ENCODE data around the gene LIF. TPM values are rescaled to one million over a fixed set of nuclear protein-coding genes. Genes with fewer than 3 reads are reported as not detected.

The LIF gene
- total RNA-seq, 1 experiment from 2014 or later: not detected

Other genes starting within 250 kb of the LIF start
- gene HORMAD2, start 166.3 kb downstream of the LIF start, total RNA-seq (2014; rRNA removed; shearing (Covaris generic); ENCODE audit: low replicate concordance): not detected in 2 replicates
- gene OSM, start 20.1 kb upstream of the LIF start, total RNA-seq (2014; rRNA removed; shearing (Covaris generic); ENCODE audit: low replicate concordance): not detected in 2 replicates
- gene CASTOR1, start 42.7 kb upstream of the LIF start, total RNA-seq (2014; rRNA removed; shearing (Covaris generic); ENCODE audit: low replicate concordance): 3.2 and 8.4 TPM in 2 replicates
- 7.6 and 16.9 TPM in 2 replicates for gene TBC1D10A, start 80.2 kb upstream of the LIF start, total RNA-seq (2014; rRNA removed; shearing (Covaris generic); ENCODE audit: low replicate concordance)
- 79.0 and 111 TPM in 2 replicates for gene SF3A1, start 110.1 kb upstream of the LIF start, total RNA-seq (2014; rRNA removed; shearing (Covaris generic); ENCODE audit: low replicate concordance)
- gene CCDC157, start 110.2 kb upstream of the LIF start, total RNA-seq (2014; rRNA removed; shearing (Covaris generic); ENCODE audit: low replicate concordance): 0.69 and 0.82 TPM in 2 replicates
- 4.0 and 16.9 TPM in 2 replicates for gene RNF215, start 140.7 kb upstream of the LIF start, total RNA-seq (2014; rRNA removed; shearing (Covaris generic); ENCODE audit: low replicate concordance)
- gene SEC14L2, start 150.3 kb upstream of the LIF start, total RNA-seq (2014; rRNA removed; shearing (Covaris generic); ENCODE audit: low replicate concordance): 8.4 and 11.6 TPM in 2 replicates
- gene MTFP1, start 179.0 kb upstream of the LIF start, total RNA-seq (2014; rRNA removed; shearing (Covaris generic); ENCODE audit: low replicate concordance): 69.4 and 120 TPM in 2 replicates
- gene SEC14L3, start 225.3 kb upstream of the LIF start, total RNA-seq (2014; rRNA removed; shearing (Covaris generic); ENCODE audit: low replicate concordance): not detected in 2 replicates

All from Karpas-422 (cell line).